Endothelial cell of umbilical vein (primary cell): ENCODE measurements around the gene PKD1. TPM values are rescaled to one million over a fixed set of nuclear protein-coding genes. Genes with fewer than 3 reads are reported as not detected.
"Not testable (repeated sequence)": the region's sequence is repeated elsewhere in the genome, so short reads cannot be mapped to it uniquely, and the experiment has no call there.

Experiments used
- BruUV-seq: library from RNA; stranded (reverse); fragments of 400-500 nt; replicated peaks from 2 replicates; lab custom pipeline; 2021; lab: Mats Ljungman, UMichigan
- CTCF ChIA-PET: fragments of 300-600, 350-600 bp; sonication (Branson Sonifier 250); formaldehyde crosslinking; loops from one replicate; lab custom pipeline; 2021; ENCODE audit warnings: antibody characterized with exemption, inconsistent platforms; lab: Charles Lee
- POLR2A ChIA-PET: fragments of 300-600, 350-600 bp; sonication (Branson Sonifier 250); formaldehyde crosslinking; loops from one replicate; lab custom pipeline; 2021; ENCODE audit warnings: antibody characterized with exemption, inconsistent platforms; lab: Charles Lee
- DNase-seq: peaks from one replicate; pipeline ENCODE4 v3.0.0-alpha.2; 2011; ENCODE audit warnings: low read depth, low spot score
- FAIRE-seq: peaks from 2 replicates; lab custom pipeline; 2011; peaks lifted over from hg19 to GRCh38; lab: Jason Lieb, UNC
- H2AFZ ChIP-seq: 2 replicates; pipeline ENCODE4 v1.6.0; 2012; ENCODE audit warnings: low read depth, low read length, control low read depth, inconsistent platforms
- H3K27ac ChIP-seq: 2 replicates; pipeline ENCODE4 v1.5.1; 2011; ENCODE audit warnings: low read depth, mild to moderate bottlenecking, control low read depth, low read length, moderate library complexity; ENCODE audit not compliant: insufficient read depth
- H3K27me3 ChIP-seq, 2 experiments: 2 replicates each; pipeline versions ENCODE4 v1.6.0 to v1.6.1; 2011; ENCODE audit warnings: low read length in 2 of 2, mixed read lengths in 1 of 2; ENCODE audit not compliant: control insufficient read depth in 2 of 2, insufficient read depth in 2 of 2
- H3K36me3 ChIP-seq, 2 experiments: 2 replicates in 1 of 2; 3 replicates in 1 of 2; pipeline ENCODE4 v1.5.1; 2011; ENCODE audit warnings: low read length in 2 of 2, mild to moderate bottlenecking in 1 of 2, moderate library complexity in 1 of 2; ENCODE audit not compliant: control insufficient read depth in 2 of 2, insufficient read depth in 2 of 2; ENCODE audit errors: extremely low read depth in 1 of 2
- H3K4me1 ChIP-seq: 3 replicates; pipeline ENCODE4 v1.5.1; 2011; ENCODE audit warnings: mild to moderate bottlenecking, low read length; ENCODE audit not compliant: control insufficient read depth, insufficient read depth; ENCODE audit errors: extremely low read depth
- H3K4me2 ChIP-seq: 2 replicates; pipeline ENCODE4 v1.6.1; 2011; ENCODE audit warnings: low read length, control low read depth, mixed read lengths; ENCODE audit not compliant: insufficient read depth
- H3K4me3 ChIP-seq, 3 experiments: fragments of 200-600 bp in 1 of 3; sonication (generic), shearing (Covaris generic) in 1 of 3; replicated peaks in 1 of 3; 2 replicates each; pipeline ENCODE4 v1.5.1; 2011 to 2016; ENCODE audit warnings: control low read depth in 3 of 3, low read length in 3 of 3, mild to moderate bottlenecking in 2 of 3, inconsistent platforms in 1 of 3, low read depth in 1 of 3, moderate library complexity in 1 of 3; ENCODE audit not compliant: insufficient read depth in 1 of 3
- H3K79me2 ChIP-seq: 2 replicates; pipeline ENCODE4 v1.6.0; 2012; ENCODE audit warnings: low read length, inconsistent platforms; ENCODE audit not compliant: control insufficient read depth, insufficient read depth
- H3K9ac ChIP-seq: replicated peaks from 2 replicates; pipeline ENCODE3; 2011; ENCODE audit warnings: low read length, control low read depth; ENCODE audit not compliant: insufficient read depth; ENCODE audit errors: extremely low read depth
- H3K9me1 ChIP-seq: replicated peaks from 3 replicates; pipeline ENCODE4 v1.6.0; 2011; ENCODE audit warnings: mild to moderate bottlenecking, low read length; ENCODE audit not compliant: control insufficient read depth, insufficient read depth; ENCODE audit errors: extremely low read depth
- H3K9me3 ChIP-seq: replicated peaks from 2 replicates; pipeline ENCODE4 v1.5.1; 2012; ENCODE audit warnings: low read length, inconsistent platforms; ENCODE audit not compliant: control insufficient read depth, insufficient read depth
- H4K20me1 ChIP-seq: replicated peaks from 2 replicates; pipeline ENCODE3; 2011; ENCODE audit warnings: mild to moderate bottlenecking, low read length; ENCODE audit not compliant: control insufficient read depth, insufficient read depth; ENCODE audit errors: extremely low read depth
- JUN ChIP-seq: IDR thresholded peaks from 2 replicates; pipeline ENCODE4 v1.6.1; 2011; ENCODE audit warnings: borderline replicate concordance, low read depth; ENCODE audit not compliant: insufficient read length, insufficient read depth
- dilution Hi-C: fragments of 300-500 bp; cut with MboI; formaldehyde crosslinking; loops from one replicate; pipeline ENCODE4 v1.15.0; 2019; ENCODE audit warnings: low sequenced_read_pairs; ENCODE audit not compliant: extremely low pct_ligation_motif_present
- intact Hi-C: fragments of 100-400 bp; cut with micrococcal nuclease; formaldehyde crosslinking; loops from one replicate; pipeline ENCODE4 v1.10.0; 2022
- polyA plus RNA-seq, 4 experiments: library from polyadenylated mRNA; depleted of rRNA in 3 of 4; stranded (reverse) in 3 of 4; unstranded in 1 of 4; fragments of >200 nt; gene quantifications; 2 replicates each; pipeline versions ENCODE4 v1.2.1 to v1.2.3, GENCODE V29; 2011 to 2012; ENCODE audit warnings: missing spikeins in 1 of 4
- total RNA-seq: library from RNA; stranded (reverse); gene quantifications from 2 replicates; pipeline ENCODE4 v1.2.3, GENCODE V29; 2021

The PKD1 gene
- total and polyA plus RNA-seq, 2 donors (not counting 3 experiments of a cell fraction or from before 2014, with no cell fraction given), result 52.5 to 102 TPM

GRCh38 chr16:2124694-2125444, 10.8 kb downstream of the PKD1 start:
- FAIRE-seq (peak; percentile 100), DNase-seq (peak; percentile 74)
- intact Hi-C loops, H2AFZ ChIP-seq, H3K27me3 ChIP-seq, H3K9me3 ChIP-seq, POLR2A ChIA-PET, H4K20me1 ChIP-seq, H3K9me1 ChIP-seq, dilution Hi-C loops, H3K36me3 ChIP-seq: not testable (repeated sequence)
- TF ChIP-seq JUN, result peak; percentile 41
- Histone ChIP-seq H3K79me2 (peaks cover 30% of the 10 kb centered on the region), H3K27ac (peak overlapping the region; percentile 91), H3K4me1 (peaks cover 37% of the 10 kb centered on the region), H3K9ac (peak overlapping the region; percentile 61), H3K4me3 (peak overlapping the region in 1 of 3 experiments; percentile 12), H3K4me2 (peak overlapping the region; percentile 29)
- TSS peak; percentile 91 for BruUV-seq
- CTCF ChIA-PET, result interaction anchor here (1.2 to 1.3 kb wide), 2 partner anchors 16 to 121 kb away, joined by 3 to 6 read pairs; no protein-coding TSS in a partner anchor

- Histone ChIP-seq H3K4me2 (peak overlapping the region; percentile 29), H3K4me1 (peaks cover 37% of the 10 kb centered on the region), H3K79me2 (peaks cover 29% of the 10 kb centered on the region), H3K27ac (peak overlapping the region; percentile 91), H3K9ac (peak overlapping the region; percentile 61)
- H3K9me3 ChIP-seq, H3K27me3 ChIP-seq, POLR2A ChIA-PET, H3K4me3 ChIP-seq, H2AFZ ChIP-seq, DNase-seq, H3K36me3 ChIP-seq, BruUV-seq, H4K20me1 ChIP-seq, intact Hi-C loops, dilution Hi-C loops, H3K9me1 ChIP-seq, FAIRE-seq: not testable (repeated sequence)
- CTCF ChIA-PET, result interaction anchor here (1.2 kb wide), 1 partner anchor 120 kb away, joined by 3 read pairs; no protein-coding TSS in a partner anchor
Measured at GRCh38 chr16:2124377-2124693, 11.4 kb downstream of the PKD1 start.

- POLR2A ChIA-PET, H3K36me3 ChIP-seq, H3K4me2 ChIP-seq, H3K4me3 ChIP-seq, BruUV-seq, H3K9me1 ChIP-seq, FAIRE-seq, H2AFZ ChIP-seq, dilution Hi-C loops, H3K9me3 ChIP-seq, H4K20me1 ChIP-seq, H3K9ac ChIP-seq, DNase-seq, intact Hi-C loops, H3K27me3 ChIP-seq: not testable (repeated sequence)
- Histone ChIP-seq H3K4me1 (peaks cover 37% of the 10 kb centered on the region), H3K27ac (peak overlapping the region; percentile 91), H3K79me2 (peaks cover 29% of the 10 kb centered on the region)
- CTCF ChIA-PET, result interaction anchor here (1.2 kb wide), 1 partner anchor 120 kb away, joined by 3 read pairs; no protein-coding TSS in a partner anchor
Measured at GRCh38 chr16:2123706-2124376, 11.9 kb downstream of the PKD1 start.
